GM12801 (cell line): Measurements from ENCODE around the gene ALKBH8.

Experiments
- TF ChIP-seq, protein P1 (sequence below): IDR thresholded peaks from one replicate; pipeline ENCODE4 v1.5.1; 2011; ENCODE audit warnings: control low read depth; ENCODE audit not compliant: insufficient read length; ENCODE audit errors: extremely low read depth

ALKBH8 gene

DNA sequence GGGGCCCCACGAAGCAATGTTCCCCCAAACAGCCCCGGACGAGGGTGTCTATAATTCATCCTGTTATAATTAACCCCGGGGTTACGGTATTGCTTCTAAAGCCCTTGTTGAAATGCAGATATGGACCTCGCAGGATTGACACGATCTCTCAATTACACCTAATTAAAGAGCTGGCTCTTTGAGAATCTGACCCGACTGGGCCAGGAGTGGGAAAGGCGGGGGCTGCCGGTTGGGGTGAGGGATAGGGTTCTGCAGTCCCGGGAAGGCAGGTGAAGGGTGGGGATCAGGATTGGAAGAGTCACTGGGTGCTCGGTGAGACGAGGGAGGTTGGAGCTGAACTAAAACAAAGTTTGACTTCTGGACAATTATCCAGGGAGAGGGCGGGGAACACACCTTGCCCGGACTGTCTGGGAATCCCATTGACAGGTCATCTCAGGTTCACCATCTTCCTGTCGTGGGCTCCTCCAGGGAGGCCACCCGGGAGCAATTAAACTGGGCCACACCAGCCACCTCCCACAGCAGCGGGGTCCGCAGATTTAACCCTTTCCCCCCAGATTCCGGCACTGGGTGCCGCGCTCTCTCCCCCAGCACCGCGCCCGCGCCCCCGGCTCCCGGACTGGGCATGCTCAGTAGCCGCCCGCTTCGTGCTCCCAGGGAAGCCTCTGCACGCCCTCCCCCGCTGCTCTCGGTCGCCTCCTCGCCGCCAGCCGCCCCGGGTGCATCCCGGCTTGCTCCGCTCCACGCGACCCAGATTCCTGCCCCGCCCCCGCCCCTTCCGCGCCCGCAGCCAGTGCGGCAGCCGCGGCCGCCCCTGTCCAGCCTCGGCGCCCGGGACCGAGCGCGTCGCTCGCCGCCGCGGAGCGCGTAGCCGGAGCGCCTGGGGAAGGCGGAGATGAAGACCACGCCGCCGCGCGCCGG lies 25.2 kb upstream of the ALKBH8 start, which contains the start of gene ELMOD1:
Gene ELMOD1, plus strand, starts transcription at position 688 of the 918 bp plus-strand sequence. CDS start 27,043 bp downstream, outside the sequence.
- TF ChIP-seq, protein P1, sequence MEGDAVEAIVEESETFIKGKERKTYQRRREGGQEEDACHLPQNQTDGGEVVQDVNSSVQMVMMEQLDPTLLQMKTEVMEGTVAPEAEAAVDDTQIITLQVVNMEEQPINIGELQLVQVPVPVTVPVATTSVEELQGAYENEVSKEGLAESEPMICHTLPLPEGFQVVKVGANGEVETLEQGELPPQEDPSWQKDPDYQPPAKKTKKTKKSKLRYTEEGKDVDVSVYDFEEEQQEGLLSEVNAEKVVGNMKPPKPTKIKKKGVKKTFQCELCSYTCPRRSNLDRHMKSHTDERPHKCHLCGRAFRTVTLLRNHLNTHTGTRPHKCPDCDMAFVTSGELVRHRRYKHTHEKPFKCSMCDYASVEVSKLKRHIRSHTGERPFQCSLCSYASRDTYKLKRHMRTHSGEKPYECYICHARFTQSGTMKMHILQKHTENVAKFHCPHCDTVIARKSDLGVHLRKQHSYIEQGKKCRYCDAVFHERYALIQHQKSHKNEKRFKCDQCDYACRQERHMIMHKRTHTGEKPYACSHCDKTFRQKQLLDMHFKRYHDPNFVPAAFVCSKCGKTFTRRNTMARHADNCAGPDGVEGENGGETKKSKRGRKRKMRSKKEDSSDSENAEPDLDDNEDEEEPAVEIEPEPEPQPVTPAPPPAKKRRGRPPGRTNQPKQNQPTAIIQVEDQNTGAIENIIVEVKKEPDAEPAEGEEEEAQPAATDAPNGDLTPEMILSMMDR = no peak

- TF ChIP-seq, protein P1 = no peak
Measured at GRCh38 chr11:107587306-107587979, 21.9 kb upstream of the ALKBH8 start.

- TF ChIP-seq, protein P1 = no peak
Measured at GRCh38 chr11:107583629-107584195, 18.2 kb upstream of the ALKBH8 start.

DNA sequence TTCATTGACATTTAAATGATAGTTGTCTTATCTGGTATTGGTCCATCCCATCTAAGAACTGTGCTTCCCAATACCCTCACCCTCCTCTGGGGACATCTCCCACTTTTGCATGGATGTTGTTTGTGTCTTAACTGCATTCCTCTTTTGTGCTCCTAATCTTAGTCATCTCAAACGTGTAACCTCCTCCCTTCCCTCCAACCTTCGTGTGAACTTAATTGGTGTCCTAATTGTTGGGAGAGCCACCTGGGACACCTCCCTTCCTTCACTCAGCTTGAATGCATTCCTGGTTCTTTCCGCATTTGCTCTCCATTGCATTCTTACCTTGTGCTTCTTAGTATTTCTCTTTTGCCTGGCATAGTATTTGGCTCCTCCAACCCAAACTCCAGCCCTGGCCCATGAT lies 15.6 kb upstream of the ALKBH8 start:
- TF ChIP-seq, protein P1 = no peak

DNA sequence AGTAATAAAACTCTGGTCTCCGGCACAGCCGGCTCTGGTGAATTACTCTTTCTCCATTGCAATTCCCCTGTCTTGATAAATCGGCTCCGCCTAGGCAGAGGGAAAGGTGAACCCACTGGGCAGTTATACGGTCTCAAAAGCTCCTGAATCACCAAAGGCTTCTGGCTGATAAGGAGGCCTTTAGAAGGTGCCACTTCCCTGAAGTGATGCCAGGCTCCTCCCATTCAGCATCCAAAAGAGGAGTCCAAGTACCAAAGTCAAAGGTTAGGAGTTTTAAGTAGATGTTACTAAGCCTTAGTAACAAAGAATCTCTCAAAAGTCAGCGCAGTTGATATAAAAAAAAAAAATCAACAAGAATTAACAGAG lies 11.8 kb upstream of the ALKBH8 start:
- TF ChIP-seq, protein P1 = no peak

GRCh38 chr11:107576497-107577345 lies 11.2 kb upstream of the ALKBH8 start:
- TF ChIP-seq, protein P1 = peak; percentile 29

DNA sequence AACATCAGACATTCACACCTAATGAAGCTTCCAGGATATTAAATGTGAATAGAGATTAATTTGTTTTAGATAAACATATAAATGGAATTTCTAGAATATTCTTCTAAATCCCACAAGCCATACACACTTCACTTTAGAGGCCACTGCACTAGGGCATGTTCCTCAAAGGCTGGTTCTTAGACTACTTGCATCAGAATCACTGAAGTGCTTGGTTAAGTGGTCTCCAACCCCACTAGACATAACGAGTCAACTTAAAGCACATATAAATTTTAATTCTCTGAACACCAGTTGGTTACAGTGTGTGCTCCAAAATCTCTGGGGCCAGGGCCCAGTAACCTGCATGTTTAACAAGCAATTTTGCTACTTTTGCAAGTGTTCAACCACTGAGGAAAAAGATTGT lies 7.9 kb upstream of the ALKBH8 start:
- TF ChIP-seq, protein P1 = no peak
